Hematopoietic multipotent progenitor cell (in vitro differentiated cells): ENCODE measurements around the gene DYNLT2. TPM values are rescaled to one million over a fixed set of nuclear protein-coding genes. Genes with fewer than 3 reads are reported as not detected.

Experiments
- DNase-seq, 3 donors: peaks; one replicate each; pipeline ENCODE4 v3.0.0-alpha.2; 2011 to 2015; ENCODE audit warnings: low read depth in 2 of 3, low spot score in 2 of 3
- total RNA-seq: library from RNA; depleted of rRNA; stranded (reverse); fragments of >200 nt; gene quantifications from one replicate; pipeline ENCODE4 v1.2.3, GENCODE V29; 2012

Gene DYNLT2, protein sequence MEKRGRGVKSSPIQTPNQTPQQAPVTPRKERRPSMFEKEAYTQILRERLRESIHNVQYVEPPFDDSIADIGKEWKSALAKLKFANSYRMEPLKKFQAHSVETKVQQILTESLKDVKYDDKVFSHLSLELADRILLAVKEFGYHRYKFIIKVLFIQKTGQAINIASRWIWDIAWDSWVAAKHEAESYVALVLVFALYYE
- total RNA-seq = 2.7 TPM

DNA sequence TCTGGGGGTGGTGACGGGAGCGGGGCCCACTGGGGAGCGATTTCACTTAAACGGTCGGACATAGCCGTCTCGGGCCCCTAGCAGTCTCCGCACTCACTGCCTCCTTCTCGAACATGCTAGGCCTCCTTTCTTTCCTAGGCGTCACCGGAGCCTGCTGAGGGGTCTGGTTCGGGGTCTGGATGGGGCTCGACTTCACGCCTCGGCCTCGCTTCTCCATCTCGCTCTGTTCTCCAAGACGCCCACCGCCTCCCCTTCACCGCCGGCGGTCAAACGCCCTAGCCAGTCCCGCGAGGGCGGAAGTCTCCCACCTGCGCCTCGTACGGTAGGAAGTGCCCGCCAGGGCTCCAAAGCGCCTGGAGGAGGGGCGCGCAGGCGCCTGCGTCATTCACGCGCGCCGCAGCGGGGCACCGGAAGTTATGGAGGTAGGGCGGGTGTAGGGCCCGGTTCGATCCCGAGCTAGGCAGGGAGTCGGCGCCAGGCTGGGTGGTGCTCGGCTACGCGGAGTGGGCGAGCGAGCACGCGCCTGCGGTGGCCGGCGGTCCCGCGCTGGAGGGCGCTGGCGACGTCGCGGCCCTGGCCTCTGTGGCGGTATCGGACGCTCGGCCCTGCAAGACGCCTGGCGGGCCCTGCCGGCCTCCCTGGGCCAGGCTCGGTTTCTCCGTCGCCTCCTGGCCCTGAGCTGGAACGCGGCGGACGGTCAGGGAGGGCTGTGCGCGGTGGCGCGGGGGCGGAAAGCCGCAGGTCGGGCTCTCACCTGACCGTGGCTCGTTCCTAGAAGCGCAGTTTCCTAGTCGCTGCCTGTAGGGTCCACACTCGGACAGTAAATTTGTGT is at the start of gene DYNLT2, which contains the start of gene ERMARD:
Gene DYNLT2 (minus strand): TSS at position 331 of the 832 bp plus-strand sequence. CDS start 114 bp downstream, at position 217.
Gene ERMARD (plus strand): TSS at position 381 of the 832 bp plus-strand sequence. CDS start 36 bp downstream, at position 417.
- DNase-seq = peak; percentile 91 to 96 (median 96)

- no peak for DNase-seq
Observed at GRCh38 chr6:169800668-169801395, 49.5 kb upstream of the DYNLT2 start.

- no peak for DNase-seq
Observed at GRCh38 chr6:169800116-169800667, 48.8 kb upstream of the DYNLT2 start.

DNA sequence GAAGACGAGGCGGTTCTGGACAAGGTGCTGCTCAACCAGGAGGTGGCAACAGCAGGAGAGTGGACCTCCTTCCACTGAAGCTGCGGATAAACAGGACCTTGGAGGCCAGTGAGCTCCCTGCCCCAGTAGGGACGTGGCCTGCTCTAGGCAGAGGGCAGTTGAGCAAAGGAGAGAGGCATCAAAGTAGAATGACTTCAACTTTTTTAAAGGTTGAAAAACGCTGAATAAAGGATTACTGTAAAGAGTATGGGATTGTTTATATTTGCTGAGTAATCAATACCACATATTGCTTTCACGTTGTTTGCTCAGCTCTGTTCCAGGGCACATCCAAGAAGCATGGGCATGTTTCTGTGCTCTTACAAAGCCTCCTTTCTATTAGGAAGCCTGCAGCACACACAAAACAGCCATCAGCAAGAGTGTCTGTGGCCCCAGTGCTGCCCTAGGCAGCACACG is 48.1 kb upstream of the DYNLT2 start:
- no peak for DNase-seq

GRCh38 chr6:169798764-169799473 is 47.5 kb upstream of the DYNLT2 start:
- no peak for DNase-seq

GRCh38 chr6:169795196-169795595 is 43.8 kb upstream of the DYNLT2 start:
- DNase-seq = no peak

GRCh38 chr6:169794317-169795055 is 43.1 kb upstream of the DYNLT2 start:
- DNase-seq = no peak

GRCh38 chr6:169793408-169793807 is 42.0 kb upstream of the DYNLT2 start:
- no peak for DNase-seq

- no peak for DNase-seq
Observed at GRCh38 chr6:169792306-169793015, 41.1 kb upstream of the DYNLT2 start.

GRCh38 chr6:169791721-169792131 is 40.4 kb upstream of the DYNLT2 start:
- no peak for DNase-seq

- peak; percentile 39 to 68 (median 64) for DNase-seq
Observed at GRCh38 chr6:169789944-169790927, 38.9 kb upstream of the DYNLT2 start.

- no peak for DNase-seq
Observed at GRCh38 chr6:169789146-169789943, 38.0 kb upstream of the DYNLT2 start.

DNA sequence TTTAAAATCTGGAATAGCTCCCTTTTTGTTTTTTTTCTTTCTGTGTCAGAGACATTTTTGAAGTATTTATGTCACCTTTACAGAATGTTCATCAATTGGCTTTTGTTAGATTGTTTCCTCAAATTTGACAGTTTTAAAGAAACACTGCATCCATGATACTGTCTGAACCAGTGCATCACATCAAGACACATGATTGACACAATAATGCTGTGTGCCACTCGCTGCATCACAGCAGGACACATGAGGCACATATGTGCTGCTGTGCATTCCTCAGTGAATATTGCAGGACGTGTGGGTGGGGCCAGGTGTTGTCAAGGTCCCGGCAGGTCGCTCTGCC is 37.4 kb upstream of the DYNLT2 start:
- no peak for DNase-seq

DNA sequence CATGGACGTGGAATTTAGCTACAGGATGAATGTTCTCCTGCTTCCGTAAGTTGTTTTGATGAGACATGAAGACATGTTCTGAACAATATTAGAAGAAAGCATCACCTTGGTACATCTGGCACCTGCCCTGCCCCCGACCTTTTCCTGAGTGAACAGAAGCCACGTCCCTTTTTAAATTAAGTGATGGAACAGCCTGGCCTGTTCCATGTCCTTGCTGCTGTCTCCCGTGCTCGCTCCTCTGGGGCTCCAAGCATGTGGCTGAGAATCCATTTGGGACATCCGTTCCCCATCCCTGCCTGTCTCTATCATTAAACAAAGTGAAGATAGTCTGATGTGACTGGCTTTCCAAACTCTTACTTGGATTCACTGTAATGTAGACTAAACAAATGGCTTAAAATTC is 36.4 kb upstream of the DYNLT2 start:
- no peak for DNase-seq

DNA sequence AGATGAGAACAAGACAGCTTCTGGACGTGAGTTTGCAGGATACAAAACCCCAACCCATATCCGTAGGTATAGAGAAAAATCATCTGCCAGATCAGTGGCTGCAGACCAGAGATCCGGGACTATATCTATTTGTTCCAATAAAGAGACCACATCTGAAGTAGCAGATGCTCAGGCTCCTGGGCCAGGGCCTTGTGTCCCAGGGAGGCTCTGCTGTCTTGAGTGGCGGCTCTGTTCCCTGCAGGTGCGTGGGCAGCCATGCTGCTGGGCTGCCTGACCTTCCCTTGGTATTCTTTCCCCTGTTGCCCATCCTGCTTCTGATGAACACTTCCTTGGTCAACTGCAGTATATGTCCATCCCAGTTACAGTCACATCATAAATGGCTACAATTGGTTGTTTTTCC is 35.0 kb upstream of the DYNLT2 start:
- no peak for DNase-seq

GRCh38 chr6:169785566-169785965 is 34.2 kb upstream of the DYNLT2 start:
- no peak for DNase-seq

DNA sequence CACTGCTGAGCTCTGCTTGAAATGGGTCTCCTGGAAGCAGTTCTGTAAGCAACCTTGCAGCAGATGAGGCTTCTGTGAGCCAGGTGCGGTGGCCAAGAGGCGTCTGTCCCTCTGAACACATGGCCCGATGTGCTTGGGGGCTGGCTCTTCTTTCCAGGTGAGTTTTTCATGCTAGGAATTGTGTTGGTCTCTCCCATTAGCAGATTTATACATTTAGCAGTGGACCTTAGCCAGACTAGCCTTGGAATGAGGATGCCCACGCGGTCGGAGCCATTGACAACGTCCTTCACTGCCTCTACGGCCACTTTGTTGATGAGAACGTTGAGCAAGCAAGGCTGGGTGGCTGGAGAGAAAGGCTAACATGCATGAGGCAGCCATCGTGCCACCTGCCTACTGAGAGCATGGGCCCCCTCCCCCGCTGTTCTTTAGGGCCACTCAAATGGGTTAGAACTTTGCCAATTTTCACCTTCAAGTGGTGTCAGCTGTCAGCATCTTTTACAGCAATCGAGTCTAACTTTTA is 33.5 kb upstream of the DYNLT2 start:
- no peak for DNase-seq
